Thoracic aorta (tissue), 2 donors: ENCODE results near the gene ST7. TPM values are rescaled to one million over a fixed set of nuclear protein-coding genes. Genes with fewer than 3 reads are reported as not detected.

Experiments used
- ATAC-seq: fragments of 150-250 bp; one replicate; pipeline ENCODE4 v1.8.0; 2017; ENCODE audit warnings: low read depth; ENCODE audit not compliant: insufficient number of reproducible peaks, low FRiP score
- DNase-seq: peaks from one replicate; pipeline ENCODE4 v3.0.0-alpha.2; 2020; ENCODE audit warnings: low spot score
- H3K27ac ChIP-seq, 2 donors: fragments of 200-600 bp; sonication (generic); 1 replicate in 1 of 2; 2 replicates in 1 of 2; pipeline ENCODE4 v1.5.1; 2016; ENCODE audit warnings: mild to moderate bottlenecking in 2 of 2, moderate library complexity in 2 of 2
- H3K27me3 ChIP-seq: fragments of 200-600 bp; sonication (generic); replicated peaks from 2 replicates; pipeline ENCODE4 v1.6.0; 2016; ENCODE audit warnings: mild to moderate bottlenecking; ENCODE audit not compliant: insufficient read depth
- H3K36me3 ChIP-seq: fragments of 200-600 bp; sonication (generic); one replicate; pipeline ENCODE4 v1.5.1; 2016
- H3K4me1 ChIP-seq, 2 donors: fragments of 200-600 bp; sonication (generic); 1 replicate in 1 of 2; 2 replicates in 1 of 2; pipeline versions ENCODE4 v1.5.1 to v1.6.0; 2016; ENCODE audit warnings: low read depth in 2 of 2, mild to moderate bottlenecking in 1 of 2; ENCODE audit not compliant: control insufficient read depth in 1 of 2
- H3K4me3 ChIP-seq: fragments of 200-600 bp; sonication (generic); 2 replicates; pipeline ENCODE4 v1.5.1; 2016; ENCODE audit warnings: mild to moderate bottlenecking
- H3K9me3 ChIP-seq: fragments of 200-600 bp; sonication (generic); 2 replicates; pipeline ENCODE4 v1.5.1; 2016
- total RNA-seq, 2 donors: library from RNA; depleted of rRNA; stranded (reverse); fragments of >200 nt; gene quantifications; one replicate each; pipeline versions ENCODE4 v1.1.0 to v1.2.3, GENCODE V29; 2016
- TF ChIP-seq, protein P1 (sequence below): fragments of 200-600 bp; sonication (generic); IDR thresholded peaks from one replicate; pipeline ENCODE4 v1.5.1; 2019; ENCODE audit warnings: antibody characterized with exemption

ST7 gene
- total RNA-seq, 2 donors from 2014 or later, result 29.8 to 56.2 TPM

DNA sequence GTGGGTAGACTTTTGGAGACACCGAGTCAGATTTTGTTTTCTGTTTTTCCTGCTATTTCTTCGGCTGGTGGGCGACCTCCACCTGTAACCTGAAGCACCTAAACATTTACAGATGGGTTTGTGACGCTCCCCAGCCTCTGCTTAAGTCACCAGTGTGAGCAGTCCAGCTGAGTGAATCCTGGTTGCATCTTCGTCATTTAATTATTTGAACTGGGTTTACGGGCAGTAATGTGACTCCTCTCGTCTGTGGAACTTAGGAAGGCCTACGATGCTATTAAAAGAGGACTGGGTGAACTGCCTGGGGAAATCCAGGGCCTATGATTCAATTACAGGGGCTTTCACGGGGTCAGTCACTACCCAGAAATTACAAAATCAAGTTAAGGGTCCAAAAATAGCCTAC, 317.1 kb downstream of the ST7 start:
- Histone ChIP-seq H3K4me1 (no peaks in the 10 kb centered on the region), H3K36me3 (no peaks in the 10 kb centered on the region), H3K27me3 (no peaks in the 10 kb centered on the region), H3K4me3 (no peak overlapping the region), H3K27ac (no peak overlapping the region), H3K9me3 (no peaks in the 10 kb centered on the region)
- no peak for DNase-seq
- TF ChIP-seq, protein P1, sequence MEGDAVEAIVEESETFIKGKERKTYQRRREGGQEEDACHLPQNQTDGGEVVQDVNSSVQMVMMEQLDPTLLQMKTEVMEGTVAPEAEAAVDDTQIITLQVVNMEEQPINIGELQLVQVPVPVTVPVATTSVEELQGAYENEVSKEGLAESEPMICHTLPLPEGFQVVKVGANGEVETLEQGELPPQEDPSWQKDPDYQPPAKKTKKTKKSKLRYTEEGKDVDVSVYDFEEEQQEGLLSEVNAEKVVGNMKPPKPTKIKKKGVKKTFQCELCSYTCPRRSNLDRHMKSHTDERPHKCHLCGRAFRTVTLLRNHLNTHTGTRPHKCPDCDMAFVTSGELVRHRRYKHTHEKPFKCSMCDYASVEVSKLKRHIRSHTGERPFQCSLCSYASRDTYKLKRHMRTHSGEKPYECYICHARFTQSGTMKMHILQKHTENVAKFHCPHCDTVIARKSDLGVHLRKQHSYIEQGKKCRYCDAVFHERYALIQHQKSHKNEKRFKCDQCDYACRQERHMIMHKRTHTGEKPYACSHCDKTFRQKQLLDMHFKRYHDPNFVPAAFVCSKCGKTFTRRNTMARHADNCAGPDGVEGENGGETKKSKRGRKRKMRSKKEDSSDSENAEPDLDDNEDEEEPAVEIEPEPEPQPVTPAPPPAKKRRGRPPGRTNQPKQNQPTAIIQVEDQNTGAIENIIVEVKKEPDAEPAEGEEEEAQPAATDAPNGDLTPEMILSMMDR, result no peak
- no peak for ATAC-seq

DNA sequence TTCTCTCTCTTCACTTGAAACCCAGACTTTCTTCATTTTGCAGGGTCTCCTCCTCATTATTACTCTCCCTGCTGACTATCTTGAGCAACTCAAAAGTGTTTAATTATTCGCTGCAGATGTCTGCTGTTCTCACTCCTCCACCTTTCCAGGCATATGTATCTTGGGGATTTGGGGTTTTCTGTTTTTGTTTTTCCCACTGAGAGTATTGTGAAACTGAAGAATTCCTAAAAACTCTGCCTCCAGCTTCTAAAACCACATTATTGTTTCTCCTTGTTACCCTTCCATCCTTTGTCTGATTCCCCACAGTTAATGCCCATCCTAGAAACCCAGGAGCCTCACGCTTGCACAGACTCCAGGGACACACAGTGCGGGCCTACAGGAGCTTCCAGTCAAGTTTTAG, 318.3 kb downstream of the ST7 start:
- H3K27ac ChIP-seq, result no peak overlapping the region
- no peak overlapping the region for H3K4me3 ChIP-seq
- H3K36me3 ChIP-seq, result no peaks in the 10 kb centered on the region
- ATAC-seq, result no peak
- no peak for DNase-seq
- TF ChIP-seq, protein P1, result no peak
- no peaks in the 10 kb centered on the region for H3K9me3 ChIP-seq
- H3K4me1 ChIP-seq, result no peaks in the 10 kb centered on the region
- H3K27me3 ChIP-seq, result no peaks in the 10 kb centered on the region

DNA sequence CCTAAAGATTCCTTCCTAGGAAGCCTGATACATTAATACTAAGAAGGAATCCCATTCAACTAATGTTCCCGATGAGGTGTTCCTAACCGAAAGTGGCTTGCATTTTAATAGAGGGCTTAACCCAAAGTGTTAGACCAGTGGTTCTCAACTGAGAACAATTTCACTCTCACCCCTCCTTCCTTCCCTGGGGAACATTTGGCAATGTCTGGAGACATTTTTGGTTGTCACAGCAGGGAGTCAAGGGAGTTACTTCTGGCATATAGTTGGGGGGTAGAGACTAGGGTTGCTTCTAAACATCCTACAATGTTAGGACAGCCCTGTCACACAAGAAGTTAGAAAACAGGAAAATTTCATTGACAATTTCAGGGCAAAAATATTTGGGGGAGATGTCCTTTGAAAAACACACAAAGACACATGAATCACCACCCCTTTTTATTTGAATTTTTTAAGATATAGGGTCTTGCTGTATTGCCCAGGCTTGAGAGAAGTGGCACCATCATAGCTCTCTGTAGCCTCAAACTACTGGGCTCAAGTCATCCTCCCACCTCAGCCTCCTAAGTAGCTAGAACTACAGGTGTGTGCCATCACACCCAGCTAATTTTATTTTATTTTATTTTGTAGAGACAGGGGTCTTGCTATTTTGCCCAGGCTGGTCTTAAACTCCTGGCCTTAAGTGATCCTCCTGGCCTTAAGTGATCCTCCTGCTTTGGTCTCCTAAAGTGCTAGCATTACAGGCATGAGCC, 318.9 kb downstream of the ST7 start:
- TF ChIP-seq, protein P1, result no peak
- no peak overlapping the region for H3K27ac ChIP-seq

DNA sequence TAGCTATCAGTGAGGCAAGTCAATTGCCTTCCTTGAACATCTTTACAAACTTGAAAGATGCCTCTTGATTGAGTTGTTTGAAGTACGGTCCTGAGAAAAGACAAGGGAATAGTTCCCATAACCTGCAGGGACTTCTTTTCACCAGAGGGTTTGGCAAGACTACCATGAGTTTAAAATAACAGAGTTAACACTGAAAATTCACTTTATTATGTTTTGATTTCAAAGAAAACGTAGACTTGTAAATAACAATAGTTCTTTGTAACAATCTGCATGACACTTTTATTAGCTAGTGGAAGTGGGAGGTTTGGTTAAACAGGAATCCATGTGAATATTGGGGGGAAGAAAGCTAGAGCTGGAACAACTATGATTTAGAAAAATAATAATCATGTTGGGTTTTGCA, 320.0 kb downstream of the ST7 start:
- Histone ChIP-seq H3K4me3 (no peak overlapping the region), H3K4me1 (no peaks in the 10 kb centered on the region), H3K27ac (no peak overlapping the region), H3K27me3 (no peaks in the 10 kb centered on the region), H3K36me3 (no peaks in the 10 kb centered on the region), H3K9me3 (no peaks in the 10 kb centered on the region)
- TF ChIP-seq, protein P1, result no peak
- no peak for ATAC-seq
- DNase-seq, result no peak

More for the DNA sequence above, 318.9 kb downstream of the ST7 start:
- Histone ChIP-seq H3K9me3 (no peaks in the 10 kb centered on the region), H3K4me3 (no peak overlapping the region), H3K36me3 (no peaks in the 10 kb centered on the region), H3K27me3 (no peaks in the 10 kb centered on the region), H3K4me1 (no peaks in the 10 kb centered on the region)
- DNase-seq (no peak), ATAC-seq (no peak)

DNA sequence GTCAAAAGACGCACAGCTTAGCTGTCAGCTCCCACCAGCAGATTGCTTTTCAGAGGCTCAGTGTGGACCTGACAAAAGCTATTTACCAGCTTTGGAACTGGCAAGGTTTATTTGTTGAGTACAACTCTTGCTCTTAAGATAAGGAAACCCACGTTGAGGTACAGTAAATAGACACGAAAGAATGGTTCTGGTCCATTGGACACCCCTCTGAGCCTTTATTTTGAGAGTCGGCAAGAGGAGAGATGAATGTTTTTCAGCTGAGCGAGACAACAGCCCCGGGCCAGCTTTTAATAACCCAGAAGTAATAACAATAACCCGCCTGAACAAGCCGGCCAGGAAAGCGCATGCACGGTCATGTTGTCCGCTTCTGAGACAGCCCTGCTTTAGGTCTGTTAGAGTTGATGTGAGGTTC, 320.5 kb downstream of the ST7 start:
- ATAC-seq (no peak), DNase-seq (no peak)
- Histone ChIP-seq H3K9me3 (no peaks in the 10 kb centered on the region), H3K4me3 (no peak overlapping the region), H3K36me3 (no peaks in the 10 kb centered on the region), H3K27me3 (no peaks in the 10 kb centered on the region), H3K27ac (no peak overlapping the region), H3K4me1 (no peaks in the 10 kb centered on the region)
- TF ChIP-seq, protein P1, result no peak
